NOMO-1 (cell line): ENCODE data around the gene APBB2.
"Not testable (repeated sequence)": the region's sequence is repeated elsewhere in the genome, so short reads cannot be mapped to it uniquely, and the experiment has no call there.

Experiments used
- DNase-seq, 2 experiments: peaks; one replicate each; lab custom pipeline; 2025; ENCODE audit not compliant: unreplicated experiment in 2 of 2; lab: John Stamatoyannopoulos, UW

APBB2 gene

DNA sequence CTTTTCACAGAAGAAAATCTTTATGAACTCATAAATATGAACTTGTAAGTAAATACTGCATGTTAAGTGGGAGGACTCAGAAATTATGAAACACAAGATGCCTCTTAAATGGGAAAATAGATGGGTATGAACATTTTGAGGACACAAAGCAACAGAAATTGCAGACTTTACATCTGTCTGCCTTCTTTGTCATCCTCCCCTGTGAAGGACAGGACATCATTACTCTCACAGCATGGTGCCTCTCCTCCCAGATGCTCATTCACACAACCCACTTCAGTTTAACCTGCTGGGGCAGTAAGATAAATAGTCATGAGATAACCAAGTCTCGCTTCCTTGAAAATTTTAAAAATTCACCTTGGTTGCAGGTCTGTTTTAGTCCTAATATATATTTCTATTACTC, 144.5 kb downstream of the APBB2 start:
- DNase-seq, result no peak

- DNase-seq, result no peak
Measured at GRCh38 chr4:41069257-41069656, 145.1 kb downstream of the APBB2 start.

- DNase-seq, result no peak
Measured at GRCh38 chr4:41067369-41067768, 147.0 kb downstream of the APBB2 start.

GRCh38 chr4:41066049-41066448, 148.3 kb downstream of the APBB2 start:
- DNase-seq, result no peak

GRCh38 chr4:41065434-41066006, 148.8 kb downstream of the APBB2 start:
- no peak for DNase-seq

- no peak for DNase-seq
Measured at GRCh38 chr4:41064953-41065352, 149.4 kb downstream of the APBB2 start.

- DNase-seq, result no peak
Measured at GRCh38 chr4:41061482-41062185, 152.7 kb downstream of the APBB2 start.

- DNase-seq, result no peak
Measured at GRCh38 chr4:41060352-41061334, 153.7 kb downstream of the APBB2 start.

DNA sequence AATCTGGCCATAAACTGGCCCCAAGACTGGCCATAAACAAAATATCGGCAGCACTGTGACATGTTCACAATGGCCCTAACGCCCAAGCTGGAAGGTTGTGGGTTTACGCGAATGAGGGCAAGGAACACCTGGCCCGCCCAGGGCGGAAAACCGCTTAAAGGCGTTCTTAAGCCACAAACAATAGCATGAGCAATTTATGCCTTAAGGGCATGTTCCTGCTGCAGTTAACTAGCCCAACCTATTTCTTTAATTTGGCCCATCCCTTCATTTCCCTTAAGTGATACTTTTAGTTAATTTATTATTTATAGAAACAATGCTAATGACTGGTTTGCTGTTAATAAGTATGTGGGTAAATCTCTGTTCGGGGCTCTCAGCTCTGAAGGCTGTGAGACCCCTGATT, 154.9 kb downstream of the APBB2 start:
- DNase-seq, result not testable (repeated sequence)

DNA sequence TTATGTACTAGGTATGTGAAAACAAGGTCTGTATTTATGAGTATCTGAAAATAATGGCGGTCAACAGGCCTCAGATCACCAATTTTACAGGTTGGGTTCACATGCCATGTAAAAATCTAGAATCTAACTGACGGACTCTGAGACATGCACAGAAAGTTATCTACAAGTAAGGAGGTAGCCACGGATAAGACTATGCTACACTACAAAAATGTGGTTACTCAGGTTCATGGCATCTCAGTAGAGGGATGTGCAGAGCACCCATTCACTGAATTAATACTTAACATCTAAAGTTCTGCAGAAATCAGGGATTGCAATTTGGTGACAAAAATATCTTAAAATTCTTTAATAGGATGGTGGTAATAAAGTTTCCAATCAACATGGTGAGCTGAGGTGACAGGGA, 155.9 kb downstream of the APBB2 start:
- no peak for DNase-seq

DNA sequence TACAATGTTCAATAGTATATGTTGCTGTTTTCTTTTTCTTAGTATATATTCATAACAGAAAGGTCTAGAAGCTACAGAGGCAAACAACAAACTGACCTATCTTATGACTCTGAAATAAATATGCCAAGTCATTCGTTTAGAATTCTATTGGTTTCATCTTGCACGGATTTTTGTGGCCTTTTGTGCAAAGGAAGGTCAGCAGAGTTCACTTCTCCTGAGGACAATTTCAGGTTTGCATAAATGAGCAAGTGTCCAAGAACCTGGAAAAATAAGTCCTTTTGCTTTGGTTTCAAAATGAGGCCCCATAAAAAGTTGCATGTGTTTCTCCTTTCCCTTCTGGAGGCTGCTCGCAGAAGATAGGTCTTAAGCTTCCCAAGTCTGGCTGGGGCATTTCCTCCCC, 156.9 kb downstream of the APBB2 start:
- DNase-seq, result no peak

DNA sequence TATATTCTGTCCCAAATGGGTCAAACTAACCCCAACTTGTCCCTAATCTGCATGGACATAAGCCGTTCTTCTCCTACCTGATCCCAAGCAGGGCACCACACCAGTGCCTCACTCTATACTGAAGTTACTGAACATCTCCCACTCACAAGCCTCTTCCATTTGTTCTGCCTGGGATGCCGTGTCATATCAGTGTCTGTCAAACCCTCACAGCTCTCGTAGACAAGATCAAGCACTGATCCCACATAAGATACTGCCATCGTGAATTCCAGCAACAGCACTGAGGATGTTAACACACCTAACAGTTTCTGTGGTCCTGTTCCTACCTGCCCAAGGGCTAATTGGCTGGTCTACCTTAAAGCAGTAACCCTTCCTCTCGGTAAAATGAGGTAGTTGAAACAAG, 162.1 kb downstream of the APBB2 start:
- no peak for DNase-seq

DNA sequence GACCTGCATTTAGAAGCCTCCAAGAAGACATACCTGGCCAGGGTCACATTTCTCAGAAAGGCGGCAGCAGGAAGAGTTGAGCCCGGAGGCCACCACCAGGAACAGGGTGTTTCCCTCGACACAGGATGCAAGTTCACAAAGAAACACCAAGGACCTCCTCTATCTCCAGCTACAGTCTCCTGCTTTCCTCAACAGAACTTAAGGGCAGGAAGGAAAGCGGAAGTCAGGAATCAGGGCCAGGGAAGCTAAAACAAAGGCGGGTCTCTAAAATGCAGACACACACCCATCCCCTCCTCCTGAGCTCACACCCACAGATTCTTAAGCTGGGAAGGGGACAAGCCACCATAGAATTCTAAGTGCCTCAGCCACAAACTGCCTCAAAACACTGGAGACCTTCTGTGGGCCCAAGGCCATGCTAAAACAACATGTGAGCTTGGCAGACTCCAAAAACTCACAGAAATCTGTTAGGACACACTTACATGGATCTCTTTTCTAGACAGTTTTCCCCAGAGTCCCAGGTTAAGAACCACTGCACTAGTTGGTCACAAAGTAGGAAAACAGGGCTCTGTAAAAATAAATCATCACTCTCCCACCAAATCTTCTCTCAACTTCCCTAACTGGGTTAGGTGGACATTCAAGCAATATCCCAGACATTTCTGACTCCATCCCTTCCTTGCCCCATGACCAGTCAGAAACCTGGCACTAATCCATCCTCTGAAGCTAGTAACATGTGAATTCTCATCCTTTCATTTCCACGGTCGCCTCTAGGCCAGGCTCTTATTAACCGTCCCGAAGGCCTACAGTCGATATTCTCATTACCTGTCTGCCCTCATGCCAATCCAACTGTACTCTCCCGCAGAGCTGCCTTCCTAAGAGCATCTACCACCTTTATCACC, 163.2 kb downstream of the APBB2 start:
- DNase-seq, result no peak

DNA sequence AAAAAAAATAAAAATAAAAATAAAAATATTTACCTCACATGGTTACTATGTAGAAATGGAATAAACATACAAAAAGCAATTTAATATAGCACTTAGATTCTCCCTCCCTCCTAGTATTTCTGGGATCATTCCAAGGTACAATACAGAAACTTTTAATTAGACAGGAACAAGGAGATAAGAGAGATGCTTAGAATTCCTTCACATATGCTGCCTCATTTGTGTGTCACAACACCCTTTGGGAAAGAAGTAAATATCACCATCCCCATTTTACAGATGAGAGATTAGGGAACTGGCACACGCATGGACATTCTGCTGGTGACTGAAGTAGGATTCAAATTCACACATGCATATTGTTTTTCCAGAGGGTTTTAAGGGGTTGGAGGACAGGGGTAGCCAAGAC, 164.2 kb downstream of the APBB2 start:
- no peak for DNase-seq

- DNase-seq, result not testable (repeated sequence)
Measured at GRCh38 chr4:41049176-41049575, 165.2 kb downstream of the APBB2 start.

DNA sequence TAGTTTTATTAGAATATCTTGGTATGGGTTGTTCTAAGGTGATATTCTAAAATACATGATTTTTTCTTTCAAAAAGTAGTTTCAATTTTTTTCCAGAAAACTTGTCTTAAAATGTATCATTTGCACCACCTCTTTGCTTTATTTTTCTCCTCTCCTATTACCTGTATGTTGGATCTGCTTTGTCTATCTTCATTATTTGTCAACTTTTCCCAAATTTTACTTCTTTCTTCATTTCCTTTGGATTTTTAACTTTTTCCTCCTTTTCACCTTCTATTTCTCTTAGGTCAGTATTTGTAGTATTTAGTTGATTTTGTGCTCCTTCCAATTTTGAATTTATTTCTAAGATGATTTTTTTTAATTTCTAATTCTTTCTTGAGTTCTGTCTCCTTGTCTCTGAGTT, 169.6 kb downstream of the APBB2 start:
- DNase-seq, result no peak

DNA sequence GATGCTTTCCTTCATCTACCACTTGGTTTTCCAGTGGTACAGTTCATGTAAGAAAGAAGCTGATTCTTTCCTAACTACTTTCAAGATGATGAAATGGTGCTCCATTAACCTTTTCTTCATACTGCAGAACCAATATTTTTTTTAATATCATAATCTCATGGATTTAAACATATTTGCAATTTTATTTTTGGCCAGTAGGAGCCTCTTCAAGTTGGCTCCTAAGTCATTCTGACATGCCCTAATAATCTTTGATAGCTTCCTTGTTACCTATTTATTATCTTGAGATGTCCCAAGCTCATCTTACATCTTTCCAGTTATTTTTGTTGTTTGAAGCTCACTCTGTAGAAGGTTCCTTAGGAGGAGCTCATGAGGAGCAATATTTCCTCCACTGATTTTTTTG, 170.2 kb downstream of the APBB2 start:
- no peak for DNase-seq

DNA sequence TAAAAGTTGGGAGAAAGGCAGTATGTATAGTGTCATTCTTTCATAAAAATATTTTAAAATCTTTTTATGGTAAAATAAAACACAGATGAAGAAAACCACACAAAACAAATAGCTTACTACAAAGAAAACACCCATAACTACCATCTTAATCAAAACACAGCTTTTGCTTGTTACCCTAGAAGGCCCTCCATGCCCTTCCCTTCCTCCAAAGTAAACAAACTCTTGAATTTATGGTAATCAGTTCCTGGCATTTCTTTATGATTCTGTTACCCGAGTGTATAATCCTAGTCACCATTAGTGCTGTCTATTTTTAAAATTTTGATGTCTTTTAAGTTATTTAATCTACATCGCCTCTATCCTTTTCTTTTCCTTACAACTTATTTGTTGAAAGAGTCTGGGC, 170.9 kb downstream of the APBB2 start:
- DNase-seq, result no peak

DNA sequence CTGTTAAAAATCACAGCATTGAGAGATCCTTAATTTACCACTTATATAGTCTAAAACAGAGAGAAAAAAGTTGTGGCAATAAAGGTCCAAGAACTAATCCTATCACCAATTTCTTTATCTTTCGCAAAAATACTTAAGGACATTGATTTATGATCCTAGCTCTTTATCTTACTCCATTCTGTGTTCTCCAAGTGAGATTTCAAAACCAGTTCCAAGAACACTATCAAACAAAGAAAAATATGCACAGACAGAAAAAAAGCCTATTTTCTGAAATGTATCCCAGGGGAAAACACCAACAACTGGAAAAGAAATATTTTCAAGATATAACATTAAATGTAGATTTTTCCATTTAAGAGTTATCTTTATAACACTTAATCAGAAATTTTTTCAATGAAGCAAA, 172.8 kb downstream of the APBB2 start:
- DNase-seq, result no peak

DNA sequence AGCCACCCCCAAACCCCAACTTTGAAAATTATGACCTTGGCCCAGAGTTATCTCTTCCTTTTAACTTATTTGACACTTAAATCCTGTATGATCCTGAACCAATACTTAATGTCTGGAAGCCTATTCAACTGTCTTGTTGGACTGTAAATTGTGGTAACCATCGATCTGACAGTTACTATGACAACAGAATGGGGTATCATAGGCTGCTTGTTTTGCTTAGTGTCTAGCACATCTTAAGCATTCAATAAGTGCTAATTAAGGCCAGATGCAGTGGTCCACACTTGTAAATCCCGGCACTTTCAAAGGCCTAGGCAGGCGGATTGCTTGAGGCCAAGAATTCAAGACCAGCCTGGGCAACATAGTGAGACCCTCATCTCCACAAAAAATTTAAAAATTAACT, 175.0 kb downstream of the APBB2 start:
- DNase-seq, result no peak

DNA sequence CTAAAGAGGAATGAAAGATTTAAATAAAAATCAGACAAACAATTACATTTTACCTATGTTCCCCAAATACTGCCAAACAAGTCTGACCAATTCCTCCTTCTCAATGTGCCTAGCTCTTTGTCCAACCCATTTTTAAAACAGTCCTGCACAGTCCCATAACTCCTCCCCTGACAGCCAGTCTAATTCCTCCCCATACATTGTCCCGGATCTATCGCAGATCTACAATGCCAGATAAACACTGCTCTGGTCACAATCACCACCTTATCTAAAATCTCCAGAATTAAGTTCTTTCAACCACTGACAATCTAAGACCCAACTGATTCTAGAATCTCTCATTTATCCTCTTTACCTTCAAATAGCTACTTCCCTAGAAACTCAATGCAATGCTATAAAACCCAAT, 176.0 kb downstream of the APBB2 start:
- no peak for DNase-seq
